Ecto neural progenitor cell (in vitro differentiated cells): ENCODE results near the gene WBP11.
"Not testable (repeated sequence)": the region's sequence is repeated elsewhere in the genome, so short reads cannot be mapped to it uniquely, and the experiment has no call there.

Experiments
- DNase-seq: peaks from one replicate; pipeline ENCODE4 v3.0.0-alpha.2; 2018; ENCODE audit warnings: low spot score

Gene WBP11

DNA sequence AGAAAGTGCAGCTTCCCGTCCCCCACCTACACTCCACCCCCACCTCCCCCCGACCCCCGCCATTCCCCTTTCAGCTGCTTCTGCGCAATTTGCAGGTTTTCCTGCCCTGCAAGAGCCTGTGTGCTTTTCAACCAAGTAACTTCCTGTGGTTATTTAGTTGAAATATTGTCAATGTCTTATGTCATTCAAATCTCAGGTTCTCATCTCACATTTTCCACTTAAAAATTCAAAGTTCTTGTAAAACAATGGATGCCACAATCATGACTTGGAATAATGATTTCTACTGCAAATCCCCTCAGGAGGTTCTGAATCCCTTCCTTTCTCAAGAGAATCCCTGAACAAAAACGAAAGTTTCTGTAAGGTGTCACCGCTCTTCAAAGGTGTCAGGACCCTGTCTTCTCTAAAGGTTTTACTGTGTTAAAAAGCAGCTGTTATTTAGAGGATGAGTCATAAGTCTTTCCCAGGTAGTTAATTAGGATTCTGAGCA lies 31.6 kb downstream of the WBP11 start:
- DNase-seq = peak; percentile 57

DNA sequence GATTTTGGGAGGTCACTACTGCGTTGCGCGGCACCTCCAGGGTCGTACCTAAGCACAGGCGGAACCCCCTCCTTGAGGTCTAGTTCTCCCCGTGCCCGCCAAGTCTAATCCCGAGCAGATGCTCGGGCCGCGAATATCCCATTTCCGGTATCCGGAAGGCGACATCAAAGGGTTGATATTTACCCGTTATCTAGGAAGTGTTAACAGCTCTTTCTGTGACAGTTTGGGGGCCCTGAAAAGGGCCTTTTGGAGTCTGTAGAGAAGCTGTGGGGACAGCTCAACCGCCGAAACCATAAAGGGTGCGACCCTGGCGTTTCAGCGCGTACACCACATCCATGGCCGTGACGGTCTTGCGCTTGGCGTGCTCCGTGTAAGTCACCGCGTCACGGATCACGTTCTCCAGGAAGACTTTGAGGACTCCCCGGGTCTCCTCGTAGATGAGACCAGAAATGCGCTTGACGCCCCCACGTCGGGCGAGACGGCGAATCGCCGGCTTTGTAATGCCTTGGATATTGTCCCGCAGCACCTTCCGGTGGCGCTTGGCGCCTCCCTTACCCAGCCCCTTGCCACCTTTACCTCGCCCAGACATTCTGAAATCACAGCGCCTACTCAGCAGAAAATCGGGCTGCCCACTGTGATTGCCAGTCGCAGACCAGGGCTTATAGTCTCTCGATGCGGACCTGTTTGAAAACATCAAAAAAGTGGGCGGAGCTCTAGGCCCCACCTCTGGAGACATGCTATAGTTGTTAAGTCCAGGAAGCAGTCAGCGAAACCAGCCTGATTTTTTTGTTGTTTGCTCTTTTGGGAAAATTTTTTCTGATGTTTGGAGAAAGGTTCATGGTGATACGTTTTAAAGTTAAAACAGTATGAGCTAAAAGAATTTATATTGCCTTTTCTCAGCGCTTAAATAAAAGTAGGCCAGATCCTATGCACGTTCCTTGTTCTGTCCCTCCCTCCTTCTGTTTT lies 32.5 kb downstream of the WBP11 start:
- DNase-seq = peak; percentile 96

DNA sequence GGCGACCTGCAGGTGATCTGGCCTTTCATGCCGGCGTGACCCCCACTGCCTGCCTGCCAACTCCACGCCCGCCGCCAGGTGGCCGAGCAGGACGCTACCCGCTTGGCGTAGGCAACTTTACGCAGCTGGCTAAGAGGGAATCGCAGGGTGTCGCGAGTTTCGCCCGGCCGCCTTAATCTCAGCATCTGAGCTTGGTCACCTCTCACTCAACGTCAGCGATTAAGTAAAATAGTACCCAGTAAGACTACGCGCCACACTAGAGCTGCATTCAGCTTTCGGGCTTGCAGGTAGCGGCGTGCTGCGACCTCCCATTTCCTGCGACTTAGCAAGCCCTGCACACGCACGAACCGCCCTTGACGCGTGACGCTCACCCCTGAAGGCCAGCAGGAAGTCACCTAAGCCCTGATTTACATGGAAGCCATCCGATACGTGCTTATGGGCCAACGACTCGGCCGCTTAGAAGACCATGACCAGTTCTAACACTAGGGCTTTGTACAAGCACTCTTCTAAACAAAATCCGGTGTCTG lies 33.2 kb downstream of the WBP11 start:
- peak; percentile 92 for DNase-seq

DNA sequence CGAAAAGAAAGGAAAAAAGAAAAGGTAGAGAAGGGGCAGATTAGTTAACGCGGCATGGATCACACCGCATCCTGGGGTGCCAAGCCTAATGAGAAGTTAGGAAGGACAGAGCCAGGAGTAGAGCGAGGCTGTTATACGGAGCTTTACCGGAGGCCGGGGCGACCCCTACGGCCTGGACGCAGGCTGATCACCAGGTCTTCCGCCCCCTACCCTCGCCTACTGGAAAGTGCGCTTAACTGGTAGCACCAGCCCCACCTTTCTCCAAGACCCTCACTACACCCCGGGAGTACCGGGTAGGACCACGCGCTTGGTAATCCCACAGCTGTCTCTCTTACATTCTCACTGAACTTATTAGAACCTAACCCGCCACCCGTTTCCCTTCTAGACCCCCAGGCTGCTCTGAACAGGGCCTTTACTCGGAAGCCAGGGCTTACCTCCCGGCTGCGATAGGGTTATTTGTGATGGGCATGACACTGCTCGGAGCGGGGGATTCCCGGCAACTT lies 33.8 kb downstream of the WBP11 start:
- DNase-seq = peak; percentile 82

DNA sequence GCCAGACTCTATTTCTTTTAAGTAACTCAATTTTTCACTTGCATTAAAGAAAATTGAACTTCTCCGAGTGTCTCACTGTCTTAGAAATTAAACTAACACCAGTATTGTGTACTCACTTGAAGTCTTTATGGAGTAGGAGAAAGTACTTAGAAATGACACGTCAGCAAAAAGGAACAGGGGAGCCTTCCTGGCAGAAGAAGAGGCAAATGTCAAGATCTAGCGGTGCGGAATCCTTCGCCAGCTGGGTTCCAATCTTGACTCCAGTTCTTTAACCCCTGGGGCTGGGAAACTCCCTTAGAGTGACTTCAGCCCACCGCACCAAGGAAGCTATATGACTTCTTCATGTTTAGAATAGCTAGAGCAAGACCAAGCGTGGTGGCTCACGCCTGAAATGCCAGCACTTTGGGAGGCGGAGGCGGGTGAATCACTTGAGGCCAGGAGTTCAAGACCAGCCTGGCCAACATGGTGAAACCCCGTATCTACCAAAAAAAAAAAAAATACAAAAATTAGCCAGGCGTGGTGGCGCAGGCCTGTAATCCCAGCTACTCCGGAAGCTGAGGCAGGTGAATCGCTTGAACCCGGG lies 34.4 kb downstream of the WBP11 start:
- DNase-seq = peak; percentile 56

DNA sequence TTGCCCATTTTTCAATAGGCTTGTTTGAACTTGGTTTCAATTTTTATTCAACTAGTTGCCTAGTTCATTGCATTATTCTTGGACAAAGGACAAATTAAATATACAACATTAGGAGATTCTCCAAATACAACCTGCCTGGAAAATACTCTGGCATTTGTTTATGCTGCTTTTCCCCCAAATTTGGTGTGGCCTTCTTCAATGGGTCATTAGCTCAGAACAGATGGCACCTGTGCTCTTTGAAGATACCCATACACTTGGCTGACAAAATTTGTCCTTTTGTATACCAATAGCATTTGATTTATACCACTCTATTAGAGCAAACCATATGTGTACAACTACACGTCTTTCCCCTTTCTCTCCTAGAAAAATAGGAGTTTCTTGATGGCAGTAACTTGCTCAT lies 35.7 kb downstream of the WBP11 start:
- no peak for DNase-seq

DNA sequence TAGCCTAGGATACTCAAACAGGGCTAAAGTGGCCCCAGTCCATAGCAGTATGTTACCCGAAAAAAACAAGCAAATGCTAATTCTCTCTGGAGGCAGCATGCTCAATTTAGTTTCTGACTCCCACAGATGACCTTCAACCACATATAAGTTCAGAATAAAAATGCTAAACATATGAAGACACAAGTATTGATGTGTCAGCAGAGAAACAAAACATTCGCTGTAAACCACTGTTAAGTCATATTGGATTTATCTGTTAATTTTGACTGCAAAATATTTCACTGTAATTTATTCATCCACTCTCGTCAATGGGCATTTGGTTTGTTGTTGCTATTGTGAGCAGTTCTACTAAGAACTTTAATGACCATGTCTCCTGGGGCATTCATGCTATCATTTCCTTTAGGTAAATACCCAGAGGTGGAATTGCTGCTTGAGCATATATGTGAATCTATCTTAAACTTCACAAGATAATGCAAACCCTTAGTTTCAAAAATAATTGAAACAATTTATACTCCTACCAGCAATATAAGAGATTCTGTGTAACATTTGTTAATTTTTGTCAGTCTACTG lies 36.5 kb downstream of the WBP11 start:
- no peak for DNase-seq

DNA sequence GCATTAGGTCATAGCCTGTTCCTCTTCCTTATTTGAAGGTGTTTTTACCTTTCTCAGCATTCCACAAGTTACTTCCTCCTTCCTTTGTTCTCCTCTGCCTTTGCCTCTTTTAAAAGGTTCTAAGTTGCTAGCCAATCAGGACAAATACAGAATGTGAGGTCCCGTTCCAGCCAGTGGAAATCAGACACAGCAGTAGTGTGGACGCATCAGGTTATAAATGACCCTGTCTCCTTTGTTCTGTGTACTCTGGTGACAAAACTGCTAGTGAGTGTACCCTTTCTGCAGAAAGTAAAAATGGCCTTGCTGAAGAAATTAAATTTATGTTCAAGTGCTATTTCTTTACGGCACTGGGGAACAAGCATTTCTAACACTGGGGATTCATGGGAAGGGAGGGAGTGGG lies 37.3 kb downstream of the WBP11 start:
- DNase-seq = not testable (repeated sequence)

DNA sequence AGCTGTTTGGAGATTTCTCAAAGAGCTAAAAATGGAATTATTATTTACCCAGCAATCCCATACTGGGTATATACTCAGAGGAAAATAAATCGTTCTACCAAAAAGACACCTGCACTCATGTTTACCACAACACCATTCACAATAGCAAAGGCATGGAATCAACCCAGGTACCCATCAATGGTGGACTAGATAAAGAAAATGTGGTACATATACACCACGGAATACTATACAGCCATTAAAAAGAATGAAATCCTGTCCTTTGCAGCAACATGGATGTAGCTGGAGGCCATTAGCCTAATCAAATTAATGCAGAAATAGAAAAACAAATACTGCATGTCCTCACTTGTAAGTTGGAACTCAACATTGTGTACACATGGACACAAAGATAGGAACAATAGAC lies 37.9 kb downstream of the WBP11 start:
- no peak for DNase-seq

DNA sequence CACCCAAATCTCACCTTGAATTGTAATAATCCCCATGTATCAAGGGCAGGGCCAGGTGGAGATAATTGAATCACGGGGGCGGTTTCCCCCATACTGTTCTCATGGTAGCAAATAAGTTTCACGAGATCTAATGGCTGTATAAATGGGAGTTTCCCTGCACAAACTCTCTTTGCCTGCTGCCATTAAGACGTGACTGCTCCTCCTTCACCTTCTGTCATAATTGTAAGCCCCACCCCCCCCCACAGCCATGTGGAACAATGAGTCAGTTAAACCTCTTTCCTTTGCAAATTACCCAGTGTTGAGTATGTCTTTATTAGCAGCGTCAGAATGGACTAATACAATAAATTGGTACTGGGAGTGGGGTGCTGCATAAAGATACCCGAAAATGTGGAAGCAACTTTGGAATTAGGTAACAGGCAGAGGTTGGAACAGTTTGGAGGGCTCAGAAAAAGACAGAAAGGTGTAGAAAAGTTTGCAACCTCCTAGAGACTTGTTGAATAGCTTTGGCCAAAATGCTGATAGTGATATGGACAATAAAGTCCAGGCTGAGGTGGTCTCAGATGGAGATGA lies 43.5 kb downstream of the WBP11 start:
- DNase-seq = not testable (repeated sequence)

DNA sequence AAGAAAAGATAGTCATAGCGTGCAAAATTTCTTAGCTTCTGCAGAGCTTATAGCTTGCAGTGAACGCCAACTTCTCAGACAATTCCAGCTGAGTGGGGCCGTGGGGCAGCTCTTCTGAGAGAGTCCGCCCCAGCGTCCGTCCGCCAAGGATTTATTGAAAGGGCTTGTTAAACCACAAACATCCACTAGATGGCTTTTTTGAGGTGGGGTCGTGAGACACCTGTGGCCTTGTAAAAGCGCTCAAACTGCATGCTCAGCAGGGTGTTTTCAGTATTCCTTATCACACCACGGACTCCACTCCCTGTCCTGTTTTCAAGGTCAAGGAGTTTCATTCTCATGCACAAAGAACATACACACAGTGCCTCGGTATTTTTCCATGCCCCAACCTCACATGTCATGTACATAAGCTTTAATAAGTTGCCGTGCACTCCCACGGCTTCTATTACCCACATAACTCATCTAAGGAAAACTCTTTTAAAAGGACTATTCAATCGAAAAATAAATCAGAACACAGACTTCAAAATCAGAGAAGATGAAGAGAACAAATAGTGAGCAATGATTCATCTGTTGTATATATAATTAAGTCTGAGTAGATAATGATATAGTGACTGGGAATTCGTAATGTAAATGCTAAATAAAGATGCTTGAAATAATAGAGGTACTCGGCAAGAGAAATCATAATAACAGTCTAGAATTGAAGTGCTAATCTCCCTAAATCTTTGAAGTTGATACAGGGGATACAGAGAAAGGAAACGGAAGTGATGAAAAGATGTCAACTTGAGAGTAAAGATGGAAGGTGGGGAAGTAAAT lies 46.7 kb downstream of the WBP11 start:
- DNase-seq = peak; percentile 66

DNA sequence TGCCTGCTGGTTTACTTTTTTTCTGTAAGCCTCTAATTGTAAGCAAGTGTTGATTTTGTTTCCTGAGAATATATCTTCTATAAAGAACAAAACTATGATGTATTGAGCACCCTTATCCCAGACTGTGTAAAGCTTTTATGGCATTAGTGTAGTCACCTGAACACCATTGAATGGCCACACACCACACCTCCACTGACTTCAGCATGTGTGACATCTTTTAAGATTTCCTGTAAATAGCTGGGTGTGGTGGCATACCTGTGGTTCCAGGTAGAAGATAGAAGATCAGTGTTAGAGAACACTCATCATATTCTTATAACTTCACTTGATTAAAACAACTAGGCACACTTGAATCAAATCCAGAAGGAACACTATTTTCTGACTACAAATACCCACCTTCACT lies 51.3 kb downstream of the WBP11 start:
- DNase-seq = no peak

DNA sequence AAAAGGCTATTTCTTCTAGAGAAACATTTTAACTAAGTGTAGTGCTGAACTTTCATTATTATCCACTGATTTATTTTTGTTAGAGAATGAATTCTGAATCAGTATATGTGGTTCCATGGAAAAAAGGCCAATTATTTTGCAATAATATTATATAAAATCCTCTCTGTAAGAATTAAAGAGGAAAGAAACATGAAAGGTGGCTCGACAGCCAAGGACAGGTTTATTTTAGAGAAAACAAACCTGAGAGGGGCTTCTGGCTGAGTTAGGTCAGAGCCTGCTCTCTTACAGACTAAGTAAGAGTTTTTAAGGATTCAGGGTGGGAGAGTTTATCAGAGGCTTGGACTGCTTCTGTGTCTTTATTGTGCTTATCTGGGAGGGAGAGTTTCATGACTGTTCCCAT lies 60.2 kb downstream of the WBP11 start:
- DNase-seq = no peak

DNA sequence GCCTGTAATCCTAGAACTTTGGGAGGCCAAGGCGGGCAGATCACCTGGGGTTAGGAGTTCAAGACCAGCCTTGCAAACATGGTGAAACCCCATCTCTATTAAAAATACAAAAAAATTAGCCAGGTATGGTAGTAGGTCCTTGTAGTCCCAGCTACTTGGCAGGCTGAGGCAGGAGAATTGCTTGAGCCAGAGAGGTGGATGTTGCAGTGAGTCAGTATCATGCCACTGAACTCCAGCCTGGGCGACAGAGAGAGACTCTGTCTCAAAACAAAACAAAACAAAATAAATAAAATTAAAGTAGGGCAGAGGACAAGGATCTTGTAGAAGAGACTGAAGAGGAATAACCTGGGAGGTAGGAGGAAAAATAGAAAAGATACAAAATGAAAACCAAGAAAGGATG lies 61.3 kb downstream of the WBP11 start:
- DNase-seq = no peak

DNA sequence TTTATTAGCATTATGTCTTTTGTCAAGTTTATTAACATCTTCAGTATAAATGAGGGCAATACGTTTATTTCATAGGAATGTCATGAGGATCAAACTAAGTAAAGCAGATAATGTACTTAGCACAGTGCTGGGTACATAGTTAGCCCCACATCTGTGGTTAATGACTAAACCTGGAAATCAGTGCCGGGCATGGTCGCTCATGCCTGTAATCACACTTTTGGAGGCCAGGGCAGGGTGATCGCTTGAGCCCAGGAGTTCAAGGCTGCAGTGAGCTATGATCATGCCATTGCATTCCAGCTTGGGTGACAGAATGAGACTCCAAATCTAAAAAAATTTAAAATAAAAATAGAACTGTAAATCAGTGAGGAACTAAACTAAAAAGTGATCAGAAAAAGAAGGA lies 62.1 kb downstream of the WBP11 start:
- no peak for DNase-seq

DNA sequence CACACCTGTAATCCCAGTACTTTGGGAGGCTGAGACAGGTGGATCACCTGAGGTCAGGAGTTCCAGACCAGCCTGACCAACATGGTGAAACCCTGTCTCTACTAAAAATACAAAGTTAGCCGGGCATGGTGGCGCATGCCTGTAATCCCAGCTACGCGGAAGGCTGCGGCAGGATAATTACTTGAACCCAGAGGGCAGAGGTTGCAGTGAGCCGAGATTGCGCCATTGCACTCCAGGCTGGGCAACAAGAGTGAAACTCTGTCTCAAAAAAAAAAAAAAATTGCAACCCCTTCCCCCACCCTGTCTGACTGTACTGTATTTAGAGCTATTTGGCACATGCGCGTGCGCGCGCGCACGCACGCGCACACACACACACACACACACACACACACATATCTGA lies 66.8 kb downstream of the WBP11 start:
- not testable (repeated sequence) for DNase-seq
